RPMI8226 (cell line): Measurements from ENCODE around the gene ESYT3.
"Not testable (repeated sequence)": the region's sequence is repeated elsewhere in the genome, so short reads cannot be mapped to it uniquely, and the experiment has no call there.

Experiments
- DNase-seq: peaks from one replicate; pipeline ENCODE4 v3.0.0-alpha.2; 2015

The ESYT3 gene

DNA sequence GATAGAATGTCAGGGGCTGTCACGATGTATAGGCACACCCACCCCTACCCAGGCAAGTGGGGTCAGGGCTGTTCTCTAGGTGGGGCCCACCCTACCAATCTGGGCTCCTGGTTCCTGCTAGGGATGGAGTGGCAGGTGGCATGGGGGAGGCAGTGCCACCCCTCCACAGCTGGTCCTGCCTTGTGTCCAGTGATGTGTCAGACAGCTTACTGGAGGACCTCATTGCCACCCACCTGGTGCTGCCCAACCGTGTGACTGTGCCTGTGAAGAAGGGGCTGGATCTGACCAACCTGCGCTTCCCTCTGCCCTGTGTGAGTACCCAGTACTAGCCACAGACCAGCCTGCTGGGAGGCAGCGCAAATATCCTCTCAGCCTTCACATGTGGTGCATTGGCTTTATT lies 27.5 kb downstream of the ESYT3 start:
- no peak for DNase-seq

DNA sequence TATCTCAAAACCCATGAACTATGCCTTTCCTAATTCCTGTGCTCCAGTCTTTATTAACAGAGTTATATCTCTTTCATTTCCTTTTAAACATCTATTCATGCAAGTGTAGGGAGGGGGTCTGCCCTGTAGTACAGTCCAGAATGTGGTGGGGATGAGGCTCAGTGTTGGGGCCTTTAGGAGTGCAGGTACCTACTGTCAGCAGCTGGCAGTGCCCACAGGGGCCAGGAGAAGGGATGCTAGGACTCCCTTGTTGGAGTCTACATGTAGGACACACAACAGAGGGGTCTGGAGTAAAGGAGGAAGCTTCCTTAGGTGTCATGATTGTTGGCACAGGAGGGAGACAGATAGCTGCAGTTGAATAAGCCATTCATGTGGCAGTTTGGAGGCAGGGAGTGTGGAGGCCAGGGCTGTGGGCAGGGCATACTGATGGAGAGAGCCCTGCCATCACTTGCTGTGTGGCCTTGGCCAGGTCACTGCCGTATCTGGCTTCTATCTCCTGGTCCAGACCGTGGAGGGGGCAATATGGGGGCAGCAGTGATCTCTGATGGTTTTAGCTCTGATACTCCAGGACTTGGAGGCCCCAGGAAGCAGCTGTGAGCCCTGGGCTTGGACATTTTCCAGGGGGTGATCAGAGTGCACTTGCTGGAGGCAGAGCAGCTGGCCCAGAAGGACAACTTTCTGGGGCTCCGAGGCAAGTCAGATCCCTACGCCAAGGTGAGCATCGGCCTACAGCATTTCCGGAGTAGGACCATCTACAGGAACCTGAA lies 29.5 kb downstream of the ESYT3 start:
- DNase-seq, result no peak

GRCh38 chr3:138464491-138464860 lies 30.1 kb downstream of the ESYT3 start:
- DNase-seq, result no peak

DNA sequence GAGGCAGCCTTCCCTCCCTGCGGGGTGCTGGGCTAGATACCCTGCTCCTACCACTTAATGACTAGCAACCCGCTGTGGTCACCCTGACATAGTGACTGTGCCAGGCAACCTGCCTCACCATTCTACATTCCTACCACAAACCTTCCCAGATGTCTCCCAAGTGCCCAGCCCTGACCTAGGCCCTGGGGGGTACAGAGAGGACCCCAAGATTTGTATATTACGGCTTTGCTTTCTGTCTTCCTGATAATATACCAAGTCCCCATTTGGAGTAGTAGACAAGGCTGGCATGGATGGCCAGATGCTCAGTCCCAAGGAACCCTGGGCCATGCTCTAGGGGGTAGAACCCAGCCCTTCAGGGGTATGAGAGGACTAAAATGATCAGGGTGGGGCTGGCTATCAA lies 31.0 kb downstream of the ESYT3 start:
- DNase-seq, result no peak

DNA sequence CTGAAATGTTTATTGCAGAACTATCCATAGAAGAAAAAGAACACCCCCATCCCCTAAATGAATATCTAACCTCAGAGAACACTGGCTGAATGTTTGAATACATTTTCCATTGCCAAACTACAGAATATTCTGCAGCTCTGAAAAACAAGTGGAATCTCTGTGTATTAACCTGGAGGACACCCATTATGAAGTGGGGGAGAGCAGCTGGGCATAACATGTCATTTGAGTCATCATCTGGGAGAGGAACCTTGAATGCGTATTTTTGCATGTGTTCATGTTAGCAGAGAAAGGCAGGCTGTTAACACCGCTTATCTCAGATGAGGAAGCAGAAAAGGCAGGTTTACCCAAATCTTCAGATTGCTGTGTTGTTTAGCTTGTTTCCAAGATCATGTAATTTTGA lies 31.5 kb downstream of the ESYT3 start:
- no peak for DNase-seq

- DNase-seq, result no peak
Observed at GRCh38 chr3:138467931-138468330, 33.5 kb downstream of the ESYT3 start.

GRCh38 chr3:138468451-138468850 lies 34.0 kb downstream of the ESYT3 start:
- DNase-seq, result no peak

- no peak for DNase-seq
Observed at GRCh38 chr3:138468886-138469285, 34.5 kb downstream of the ESYT3 start.

GRCh38 chr3:138469874-138470273 lies 35.5 kb downstream of the ESYT3 start:
- no peak for DNase-seq

DNA sequence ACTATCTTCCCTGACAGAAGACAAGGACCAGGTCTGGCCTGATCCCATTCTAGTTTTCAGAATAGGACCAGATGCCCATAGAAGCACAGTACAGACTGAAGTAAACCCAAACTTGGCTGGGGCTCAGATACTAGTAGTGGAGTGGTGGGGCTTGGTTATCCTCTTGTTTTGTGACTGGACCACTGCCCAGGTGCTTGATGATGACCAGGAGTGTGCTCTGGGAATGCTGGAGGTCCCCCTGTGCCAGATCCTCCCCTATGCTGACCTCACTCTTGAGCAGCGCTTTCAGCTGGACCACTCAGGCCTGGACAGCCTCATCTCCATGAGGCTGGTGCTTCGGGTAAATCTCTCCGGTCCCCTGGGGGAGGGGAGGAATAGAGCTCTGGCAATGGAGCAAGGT lies 36.3 kb downstream of the ESYT3 start:
- DNase-seq, result no peak

DNA sequence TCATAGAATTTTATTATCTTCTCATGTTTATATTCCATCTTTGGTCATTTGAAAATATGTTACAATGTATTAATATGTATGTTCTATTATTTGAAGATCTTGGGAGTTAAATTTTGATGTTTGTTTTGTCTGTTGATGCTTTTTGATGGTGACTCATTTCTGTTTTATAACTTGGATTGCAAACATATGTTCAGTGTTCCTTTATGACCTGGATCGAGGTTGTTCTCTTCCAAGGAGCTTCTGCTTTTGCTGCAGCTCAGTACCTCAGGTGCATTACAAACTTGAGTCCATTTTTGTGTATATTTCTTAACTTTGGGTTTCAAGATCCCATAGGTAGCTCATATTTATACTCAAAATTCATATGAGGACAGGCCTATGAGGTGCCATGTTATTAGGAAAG lies 37.1 kb downstream of the ESYT3 start:
- no peak for DNase-seq

DNA sequence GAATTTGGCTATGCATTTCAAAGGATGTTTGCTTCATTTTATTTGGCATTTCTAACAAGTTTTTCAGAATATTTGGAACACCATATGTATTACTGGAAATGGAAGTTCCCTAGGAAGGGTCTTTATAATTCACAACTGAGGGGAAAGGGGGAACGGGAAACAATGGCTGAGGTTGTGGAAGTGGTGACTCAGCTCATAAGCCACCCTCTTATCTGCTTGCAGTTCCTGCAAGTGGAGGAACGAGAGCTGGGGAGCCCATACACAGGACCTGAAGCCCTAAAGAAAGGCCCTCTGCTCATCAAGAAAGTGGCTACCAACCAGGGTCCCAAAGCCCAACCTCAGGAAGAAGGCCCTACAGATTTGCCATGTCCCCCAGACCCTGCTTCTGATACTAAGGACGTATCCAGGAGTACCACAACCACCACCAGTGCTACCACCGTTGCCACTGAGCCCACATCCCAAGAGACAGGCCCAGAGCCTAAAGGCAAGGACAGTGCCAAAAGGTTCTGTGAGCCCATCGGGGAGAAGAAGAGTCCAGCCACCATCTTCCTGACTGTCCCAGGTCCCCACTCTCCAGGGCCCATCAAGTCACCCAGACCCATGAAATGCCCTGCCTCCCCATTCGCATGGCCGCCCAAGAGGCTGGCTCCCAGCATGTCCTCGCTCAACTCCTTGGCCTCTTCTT lies 37.9 kb downstream of the ESYT3 start:
- no peak for DNase-seq

DNA sequence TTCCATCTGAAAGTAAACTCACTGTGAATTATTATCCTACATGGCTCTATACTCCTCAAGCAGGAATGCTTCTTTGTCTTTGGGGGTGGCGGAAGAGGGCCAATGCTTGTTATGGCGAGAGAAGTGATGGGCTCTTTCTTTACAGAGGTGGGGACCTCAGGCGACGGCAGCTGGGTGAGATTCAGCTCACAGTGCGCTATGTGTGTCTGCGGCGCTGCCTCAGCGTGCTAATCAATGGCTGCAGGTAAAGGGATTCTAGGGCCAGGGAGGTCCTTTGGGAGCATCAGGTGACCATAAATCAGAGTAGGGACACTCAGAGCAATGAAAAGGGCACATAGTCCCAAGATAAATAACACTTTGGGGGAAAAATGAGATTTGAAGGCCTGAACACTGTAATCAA lies 39.0 kb downstream of the ESYT3 start:
- DNase-seq, result no peak

DNA sequence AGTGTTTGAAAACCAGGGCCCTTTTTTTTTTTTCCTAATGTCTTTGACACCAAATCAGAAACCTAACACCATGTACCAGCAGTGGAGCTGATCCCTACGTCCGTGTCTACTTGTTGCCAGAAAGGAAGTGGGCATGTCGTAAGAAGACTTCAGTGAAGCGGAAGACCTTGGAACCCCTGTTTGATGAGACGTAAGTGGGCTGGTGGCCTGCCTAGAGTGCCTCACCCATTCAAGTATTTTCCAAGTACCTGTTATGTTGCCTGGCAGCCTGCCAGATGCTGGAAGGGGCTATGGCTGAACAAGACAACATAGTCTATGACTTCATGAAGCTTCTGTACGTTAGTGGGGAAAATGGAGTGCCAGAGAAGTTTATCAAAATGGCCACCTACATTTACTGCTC lies 39.7 kb downstream of the ESYT3 start:
- DNase-seq, result no peak

GRCh38 chr3:138476526-138476925 lies 42.1 kb downstream of the ESYT3 start:
- no peak for DNase-seq

DNA sequence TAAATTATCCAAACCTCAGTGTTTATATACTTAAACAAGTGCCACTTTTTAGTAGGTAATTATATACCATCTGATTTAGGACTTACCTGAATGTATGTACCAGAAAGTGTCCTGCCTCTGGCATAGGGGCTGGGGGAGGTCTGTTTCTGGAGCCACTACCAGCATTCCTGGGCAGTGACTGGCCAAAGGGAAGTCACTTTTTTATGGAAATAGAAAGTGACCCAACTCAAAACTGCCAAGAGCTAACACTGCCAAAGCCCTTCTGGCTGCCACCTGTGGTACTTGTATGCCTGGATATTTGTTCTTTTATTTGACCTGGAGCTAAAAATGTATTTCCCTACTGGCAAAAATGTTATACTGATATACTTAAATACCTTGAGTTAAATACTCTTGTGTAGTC lies 42.7 kb downstream of the ESYT3 start:
- no peak for DNase-seq

GRCh38 chr3:138477801-138478200 lies 43.4 kb downstream of the ESYT3 start:
- DNase-seq, result no peak

- peak; percentile 45 for DNase-seq
Observed at GRCh38 chr3:138479438-138479863, 45.0 kb downstream of the ESYT3 start.

DNA sequence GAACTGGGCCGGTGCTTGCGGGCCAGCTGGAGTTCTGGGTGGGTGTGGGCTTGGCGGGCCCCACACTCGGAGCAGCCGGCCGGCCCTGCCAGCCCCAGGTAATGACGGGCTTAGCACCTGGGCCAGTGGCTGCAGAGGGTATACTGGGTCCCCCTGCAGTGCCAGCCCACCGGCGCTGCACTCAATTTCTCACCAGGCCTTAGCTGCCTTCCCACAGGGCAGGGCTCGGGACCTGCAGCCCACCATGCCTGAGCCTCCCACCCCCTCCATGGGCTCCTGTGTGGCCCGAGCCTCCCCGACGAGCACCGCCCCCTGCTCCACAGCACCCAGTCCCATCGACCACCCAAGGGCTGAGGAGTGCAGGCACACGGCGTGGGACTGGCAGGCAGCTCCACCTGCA lies 50.3 kb downstream of the ESYT3 start:
- not testable (repeated sequence) for DNase-seq

GRCh38 chr3:138486580-138486979 lies 52.2 kb downstream of the ESYT3 start:
- DNase-seq, result not testable (repeated sequence)

DNA sequence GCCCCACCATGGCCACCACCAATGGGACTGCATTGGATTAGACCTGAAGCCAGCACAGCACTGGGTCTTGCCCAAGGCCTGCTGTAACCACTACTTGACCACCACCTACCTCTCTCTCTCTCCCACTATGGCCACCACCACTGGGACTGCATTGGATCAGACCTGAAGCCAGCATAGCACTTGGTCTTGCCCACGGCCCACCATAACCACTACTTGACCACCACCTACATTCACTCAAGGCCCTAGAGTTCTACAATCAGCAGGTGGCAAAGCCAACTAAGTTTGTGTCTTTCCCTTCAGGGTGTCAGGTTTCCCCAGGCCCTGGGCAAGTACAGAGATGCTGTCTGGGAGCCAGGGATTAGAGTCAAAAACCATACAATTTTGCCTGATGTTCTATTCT lies 57.6 kb downstream of the ESYT3 start:
- no peak for DNase-seq

- no peak for DNase-seq
Observed at GRCh38 chr3:138492980-138493675, 58.7 kb downstream of the ESYT3 start.

DNA sequence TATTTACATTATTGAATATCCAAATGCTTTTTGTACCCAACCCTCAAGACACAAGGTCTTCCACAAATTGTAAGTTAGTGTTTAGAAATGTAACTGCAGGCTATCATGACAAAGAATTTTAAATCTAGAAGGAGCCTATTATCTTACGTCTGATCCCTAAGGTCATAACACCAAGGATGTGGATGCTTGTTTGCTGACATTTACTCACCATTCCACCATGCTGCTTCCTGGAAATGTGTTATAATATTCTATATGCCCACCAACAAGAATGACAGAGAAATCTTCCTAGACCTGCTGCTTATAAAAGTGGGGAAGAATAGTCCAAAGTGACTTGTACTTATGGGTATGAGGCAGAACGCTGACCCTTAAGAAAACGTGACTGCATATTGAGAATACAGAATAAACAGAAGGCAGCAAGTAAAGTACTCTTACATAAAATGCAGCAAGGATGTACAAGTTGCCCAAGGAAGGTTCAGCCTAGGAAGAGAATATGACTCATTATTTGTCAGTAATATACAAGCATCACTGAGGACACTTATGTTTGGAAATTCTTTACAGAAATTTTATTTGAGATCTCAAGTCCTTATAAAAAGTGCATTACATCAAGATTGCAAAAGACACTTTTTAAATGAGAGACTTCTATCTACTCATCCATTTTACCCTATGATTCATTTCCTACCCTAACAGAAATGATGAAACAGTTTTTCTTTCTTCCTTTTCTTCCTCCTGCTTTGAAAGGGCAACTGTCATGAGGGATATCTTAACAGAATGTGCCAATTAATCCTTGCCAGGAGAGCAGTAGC lies 59.6 kb downstream of the ESYT3 start:
- DNase-seq, result no peak
